Kidney (tissue), 14 donors: ENCODE data around the gene MED13. TPM values are rescaled to one million over a fixed set of nuclear protein-coding genes. Genes with fewer than 3 reads are reported as not detected.

Experiments used
- DNase-seq, 5 donors: peaks; one replicate each; pipeline ENCODE4 v3.0.0-alpha.2; 2013 to 2020
- FAIRE-seq: peaks from 2 replicates; lab custom pipeline; 2012; peaks lifted over from hg19 to GRCh38; lab: Jason Lieb, UNC
- H3K27ac ChIP-seq, 2 donors: one replicate each; pipeline ENCODE4 v1.7.0; 2013; ENCODE audit warnings: low read depth in 2 of 2, low read length in 2 of 2, inconsistent platforms in 1 of 2
- H3K27me3 ChIP-seq: one replicate; pipeline ENCODE4 v1.7.1; 2013; ENCODE audit warnings: low read length, inconsistent platforms; ENCODE audit not compliant: control insufficient read depth, insufficient read depth
- H3K36me3 ChIP-seq, 3 donors: one replicate each; pipeline versions ENCODE4 v1.7.0 to v1.7.1; 2013; ENCODE audit warnings: low read length in 3 of 3, control low read depth in 1 of 3, inconsistent platforms in 1 of 3; ENCODE audit not compliant: insufficient read depth in 3 of 3, control insufficient read depth in 2 of 3
- H3K4me1 ChIP-seq, 3 donors: one replicate each; pipeline versions ENCODE4 v1.7.0 to v1.7.1; 2013; ENCODE audit warnings: low read length in 3 of 3, inconsistent platforms in 1 of 3, low read depth in 1 of 3; ENCODE audit not compliant: control insufficient read depth in 2 of 3, insufficient read depth in 2 of 3
- H3K4me3 ChIP-seq, 3 donors: one replicate each; pipeline versions ENCODE4 v1.7.0 to v1.8.1; 2013; ENCODE audit warnings: low read length in 3 of 3, control low read depth in 1 of 3, inconsistent platforms in 1 of 3
- H3K9ac ChIP-seq, 3 donors: one replicate each; pipeline versions ENCODE4 v1.7.0 to v1.7.1; 2013; ENCODE audit warnings: low read length in 3 of 3, control low read depth in 1 of 3, inconsistent platforms in 1 of 3
- H3K9me3 ChIP-seq, 3 donors: one replicate each; pipeline versions ENCODE4 v1.7.0 to v1.7.1; 2013; ENCODE audit warnings: low read length in 3 of 3, control low read depth in 1 of 3, inconsistent platforms in 1 of 3; ENCODE audit not compliant: control insufficient read depth in 2 of 3, insufficient read depth in 1 of 3
- intact Hi-C: fragments of 100-400 bp; cut with DNase I; formaldehyde crosslinking; loops from one replicate; pipeline ENCODE4 v1.11.1; 2022
- polyA plus RNA-seq: library from polyadenylated mRNA; stranded (reverse); fragments of 350-450 nt; fragmentation: Illumina TruSeq; extraction: RNeasy Lipid Tissue Mini Kit (QIAGEN cat#74804); gene quantifications from one replicate; pipeline ENCODE4 v1.2.3, GENCODE V29; 2014; ENCODE audit warnings: low read depth, low replicate concordance; ENCODE audit not compliant: insufficient read depth
- total RNA-seq: library from RNA; stranded (reverse); fragmentation: NEBNext Ultra II Directional; extraction: Animal tissue kit (Norgen Biotek cat#: 25700); gene quantifications from one replicate; pipeline ENCODE4 v1.2.1, GENCODE V29; 2021
- TF ChIP-seq, protein P1 (sequence below): IDR thresholded peaks from 3 replicates; pipeline ENCODE4 v1.5.1; 2012; ENCODE audit warnings: mild to moderate bottlenecking, moderate library complexity, borderline replicate concordance; ENCODE audit not compliant: insufficient read depth; ENCODE audit errors: extremely low read depth
- donor health status: control.
- donor health status: control.
- donor health status: control.
- donor health status: control.
- donor health status: control.
- donor health status: DM: yes; HTN: yes; CAD: no.
- donor health status: Normal renal cell carcinoma (clear cell type).

The MED13 gene
- total and polyA plus RNA-seq, 2 donors from 2014 or later: 6.4 to 73.6 TPM

GRCh38 chr17:61966191-61966590 lies 98.9 kb downstream of the MED13 start:
- H3K9ac ChIP-seq: no peak overlapping the region
- DNase-seq (peak in 1 of 5 donors; percentile 2), FAIRE-seq (no peak)
- no peak overlapping the region for H3K4me3 ChIP-seq
- TF ChIP-seq, protein P1, sequence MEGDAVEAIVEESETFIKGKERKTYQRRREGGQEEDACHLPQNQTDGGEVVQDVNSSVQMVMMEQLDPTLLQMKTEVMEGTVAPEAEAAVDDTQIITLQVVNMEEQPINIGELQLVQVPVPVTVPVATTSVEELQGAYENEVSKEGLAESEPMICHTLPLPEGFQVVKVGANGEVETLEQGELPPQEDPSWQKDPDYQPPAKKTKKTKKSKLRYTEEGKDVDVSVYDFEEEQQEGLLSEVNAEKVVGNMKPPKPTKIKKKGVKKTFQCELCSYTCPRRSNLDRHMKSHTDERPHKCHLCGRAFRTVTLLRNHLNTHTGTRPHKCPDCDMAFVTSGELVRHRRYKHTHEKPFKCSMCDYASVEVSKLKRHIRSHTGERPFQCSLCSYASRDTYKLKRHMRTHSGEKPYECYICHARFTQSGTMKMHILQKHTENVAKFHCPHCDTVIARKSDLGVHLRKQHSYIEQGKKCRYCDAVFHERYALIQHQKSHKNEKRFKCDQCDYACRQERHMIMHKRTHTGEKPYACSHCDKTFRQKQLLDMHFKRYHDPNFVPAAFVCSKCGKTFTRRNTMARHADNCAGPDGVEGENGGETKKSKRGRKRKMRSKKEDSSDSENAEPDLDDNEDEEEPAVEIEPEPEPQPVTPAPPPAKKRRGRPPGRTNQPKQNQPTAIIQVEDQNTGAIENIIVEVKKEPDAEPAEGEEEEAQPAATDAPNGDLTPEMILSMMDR: no peak
- intact Hi-C loops: no loop called here
- no peaks in the 10 kb centered on the region for H3K27me3 ChIP-seq
- peaks cover 7 to 50% (median 30%) of the 10 kb centered on the region in 3 donors for H3K36me3 ChIP-seq
- H3K9me3 ChIP-seq: no peaks in the 10 kb centered on the region
- no peaks in the 10 kb centered on the region for H3K4me1 ChIP-seq
- no peak overlapping the region for H3K27ac ChIP-seq

DNA sequence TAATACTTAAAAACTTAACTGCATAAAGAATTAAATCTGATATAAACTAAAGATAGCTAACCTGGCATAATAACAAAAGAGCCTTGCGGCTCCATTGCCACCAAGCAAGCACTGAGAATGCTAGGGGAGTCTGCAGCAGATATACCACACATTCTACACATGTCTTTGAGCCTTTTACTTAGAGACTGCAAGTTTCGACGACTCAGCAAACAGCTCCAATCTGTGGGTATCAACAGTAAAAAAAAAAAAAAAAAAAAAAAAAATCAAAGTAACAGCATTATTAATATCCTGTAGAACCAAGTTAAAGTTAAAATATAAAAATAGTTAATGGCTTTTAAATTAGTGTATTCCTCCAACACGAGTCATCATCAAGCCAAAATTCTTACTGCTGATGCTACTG lies 109.5 kb downstream of the MED13 start:
- H3K4me3 ChIP-seq: no peak overlapping the region
- no peak for FAIRE-seq

GRCh38 chr17:61947367-61948078 lies 117.6 kb downstream of the MED13 start:
- Histone ChIP-seq H3K27me3 (no peaks in the 10 kb centered on the region), H3K9ac (no peak overlapping the region), H3K9me3 (no peaks in the 10 kb centered on the region), H3K4me3 (no peak overlapping the region), H3K36me3 (peaks cover 5 to 61% (median 24%) of the 10 kb centered on the region in 3 donors), H3K27ac (no peak overlapping the region), H3K4me1 (no peaks in the 10 kb centered on the region)
- intact Hi-C loops: no loop called here
- no peak for DNase-seq
- TF ChIP-seq, protein P1: no peak
- FAIRE-seq: no peak

More for the DNA sequence above, 109.5 kb downstream of the MED13 start:
- TF ChIP-seq, protein P1: no peak
- Histone ChIP-seq H3K27me3 (no peaks in the 10 kb centered on the region), H3K4me1 (no peaks in the 10 kb centered on the region), H3K9ac (no peak overlapping the region), H3K9me3 (no peaks in the 10 kb centered on the region), H3K36me3 (peaks cover 18 to 65% (median 24%) of the 10 kb centered on the region in 3 donors), H3K27ac (no peak overlapping the region)
- intact Hi-C loops: no loop called here
- DNase-seq: no peak
